Activated CD8-positive, alpha-beta memory T cell treated with anti-CD3 and anti-CD28 coated beads, Interleukin-2, amount 50 U/mL, for 24 hours (primary cell): Measurements from ENCODE around the gene COBL.

Experiments
- DNase-seq: peaks from one replicate; pipeline ENCODE4 v3.0.0-alpha.2; 2020; ENCODE audit errors: extremely low read depth

COBL gene

GRCh38 chr7:51316666-51317581 lies at the start of gene COBL:
Gene COBL, minus strand, starts transcription at chr7:51316809. Its CDS starts 176 bp downstream, at chr7:51316633.
- no peak for DNase-seq

GRCh38 chr7:51366172-51366728 lies 49.6 kb upstream of the COBL start:
- DNase-seq = no peak

GRCh38 chr7:51357821-51358220 lies 41.2 kb upstream of the COBL start:
- DNase-seq = no peak

GRCh38 chr7:51356849-51357516 lies 40.4 kb upstream of the COBL start:
- DNase-seq = no peak

GRCh38 chr7:51354897-51355296 lies 38.3 kb upstream of the COBL start:
- no peak for DNase-seq

GRCh38 chr7:51354434-51354833 lies 37.8 kb upstream of the COBL start:
- DNase-seq = no peak

- no peak for DNase-seq
Observed at GRCh38 chr7:51352174-51353100, 35.8 kb upstream of the COBL start.

- DNase-seq = no peak
Observed at GRCh38 chr7:51351661-51352060, 35.1 kb upstream of the COBL start.

- DNase-seq = no peak
Observed at GRCh38 chr7:51350546-51350896, 33.9 kb upstream of the COBL start.

- no peak for DNase-seq
Observed at GRCh38 chr7:51349820-51350545, 33.4 kb upstream of the COBL start.

- DNase-seq = no peak
Observed at GRCh38 chr7:51346126-51346525, 29.5 kb upstream of the COBL start.

GRCh38 chr7:51344406-51345138 lies 28.0 kb upstream of the COBL start:
- DNase-seq = no peak

- no peak for DNase-seq
Observed at GRCh38 chr7:51340936-51341335, 24.3 kb upstream of the COBL start.

GRCh38 chr7:51340029-51340838 lies 23.6 kb upstream of the COBL start:
- no peak for DNase-seq

GRCh38 chr7:51335057-51335456 lies 18.4 kb upstream of the COBL start:
- DNase-seq = no peak

GRCh38 chr7:51329696-51330263 lies 13.2 kb upstream of the COBL start:
- no peak for DNase-seq

- DNase-seq = no peak
Observed at GRCh38 chr7:51328351-51328801, 11.8 kb upstream of the COBL start.

- DNase-seq = no peak
Observed at GRCh38 chr7:51327287-51327717, 10.7 kb upstream of the COBL start.

GRCh38 chr7:51326656-51327286 lies 10.2 kb upstream of the COBL start:
- DNase-seq = no peak
